Natural killer cell (primary cell): Measurements from ENCODE around the gene ACTN4. TPM values are rescaled to one million over a fixed set of nuclear protein-coding genes. Genes with fewer than 3 reads are reported as not detected.
A peak's percentile ranks its signal among the peaks of the same experiment; 100 is the strongest.

Source experiments
- ATAC-seq, 3 donors: fragments of 150-1000 bp in 2 of 3; fragments of 200-7000 bp in 1 of 3; cut with Tn5 transposase; 1 replicate in 1 of 3; 2 replicates in 2 of 3; pipeline ENCODE4 v1.10.0; 2021; ENCODE audit warnings: mild to moderate bottlenecking in 2 of 3, moderate library complexity in 2 of 3
- DNase-seq, 2 donors: peaks; one replicate each; pipeline versions ENCODE4 v3.0.0 to v3.0.0-alpha.2; 2013 to 2021; ENCODE audit warnings: mixed read lengths in 1 of 2
- H3K27ac ChIP-seq: one replicate; pipeline ENCODE4 v1.5.1; 2013; ENCODE audit warnings: mild to moderate bottlenecking, low read length
- H3K27me3 ChIP-seq: one replicate; pipeline ENCODE4 v1.6.1; 2013; ENCODE audit warnings: low read length; ENCODE audit not compliant: control insufficient read depth, insufficient read depth
- H3K36me3 ChIP-seq: one replicate; pipeline ENCODE4 v1.6.1; 2013; ENCODE audit warnings: low read length; ENCODE audit not compliant: control insufficient read depth, insufficient read depth
- H3K4me1 ChIP-seq: one replicate; pipeline ENCODE4 v1.6.1; 2013; ENCODE audit warnings: low read length; ENCODE audit not compliant: control insufficient read depth, insufficient read depth
- H3K4me3 ChIP-seq: one replicate; pipeline ENCODE4 v1.5.1; 2013; ENCODE audit warnings: low read length
- H3K9me3 ChIP-seq: one replicate; pipeline ENCODE4 v1.6.1; 2013; ENCODE audit warnings: low read length; ENCODE audit not compliant: control insufficient read depth, insufficient read depth
- H3K27ac Mint-ChIP-seq, 2 donors: one replicate each; pipeline ENCODE4 v1.8.0; 2022; ENCODE audit warnings: mild to moderate bottlenecking in 2 of 2, mixed read lengths in 2 of 2, moderate library complexity in 1 of 2
- H3K27me3 Mint-ChIP-seq, 2 donors: one replicate each; pipeline ENCODE4 v1.8.0; 2022; ENCODE audit warnings: low read depth in 2 of 2, mixed read lengths in 2 of 2
- H3K36me3 Mint-ChIP-seq: one replicate; pipeline ENCODE4 v1.8.0; 2022; ENCODE audit warnings: mixed read lengths
- H3K4me1 Mint-ChIP-seq, 2 donors: one replicate each; pipeline ENCODE4 v1.8.0; 2022; ENCODE audit warnings: mixed read lengths in 2 of 2
- H3K4me3 Mint-ChIP-seq: one replicate; pipeline ENCODE4 v1.8.0; 2022; ENCODE audit warnings: mild to moderate bottlenecking, moderate library complexity, mixed read lengths
- H3K9me3 Mint-ChIP-seq, 2 donors: one replicate each; pipeline ENCODE4 v1.8.0; 2022; ENCODE audit warnings: mixed read lengths in 2 of 2
- CTCF ChIP-seq: fragments of 200-600 bp; IDR thresholded peaks from one replicate; pipeline ENCODE4 v1.8.0; 2022; ENCODE audit warnings: antibody characterized with exemption
- WGBS: methylation state at CpG from one replicate; pipeline ENCODE4 v1.1.7; 2013; ENCODE audit warnings: missing lambda C conversion rate; ENCODE audit not compliant: insufficient coverage; 5-methylcytosine and 5-hydroxymethylcytosine counted together
- intact Hi-C: fragments of 100-400 bp; cut with micrococcal nuclease; formaldehyde crosslinking; loops from one replicate; pipeline ENCODE4 v1.14.2; 2022
- total RNA-seq, 4 donors: library from RNA; stranded (reverse); fragments of 120-200 nt in 1 of 4; gene quantifications; one replicate each; pipeline versions ENCODE4 v1.2.3 to v1.2.4, GENCODE V29; 2013 to 2022

ACTN4 gene
- total RNA-seq, 3 donors from 2014 or later (not counting 1 experiment from before 2014, with no cell fraction given): 443 to 595 (median 541) TPM

- TF ChIP-seq CTCF: no peak
- peaks cover 17% of the 10 kb centered on the region for H3K36me3 ChIP-seq
- Mint-ChIP-seq H3K36me3 (no peaks in the 10 kb centered on the region), H3K9me3 (no peaks in the 10 kb centered on the region), H3K4me1 (peaks cover 79 to 87% of the 10 kb centered on the region in 2 donors), H3K4me3 (peak overlapping the region; percentile 60), H3K27ac (peak overlapping the region; percentile 89 to 93), H3K27me3 (no peaks in the 10 kb centered on the region)
- 75% methylated on average over 15 of the region's 15 CpGs for WGBS
- no peaks in the 10 kb centered on the region for H3K9me3 ChIP-seq
- intact Hi-C loops: loop anchor here (2.0 to 5.0 kb wide), 2 partner anchors 15 to 35 kb away; no protein-coding TSS in a partner anchor
- peak overlapping the region; percentile 81 for H3K27ac ChIP-seq
- DNase-seq (no peak), ATAC-seq (no peak)
- H3K27me3 ChIP-seq: no peaks in the 10 kb centered on the region
- H3K4me1 ChIP-seq: peaks cover 88% of the 10 kb centered on the region
- H3K4me3 ChIP-seq: no peak overlapping the region
These were observed 44.5 kb downstream of the ACTN4 start for GRCh38 chr19:38691938-38692457.

- no peaks in the 10 kb centered on the region for H3K9me3 Mint-ChIP-seq
- Histone ChIP-seq H3K4me3 (no peak overlapping the region), H3K27ac (peak overlapping the region; percentile 81), H3K9me3 (no peaks in the 10 kb centered on the region), H3K36me3 (peaks cover 20% of the 10 kb centered on the region), H3K4me1 (peaks cover 92% of the 10 kb centered on the region), H3K27me3 (no peaks in the 10 kb centered on the region)
- no peaks in the 10 kb centered on the region for H3K27me3 Mint-ChIP-seq
- no peak for DNase-seq
- no peak for TF ChIP-seq CTCF
- WGBS: 62% methylated on average over 25 of the region's 25 CpGs
- H3K4me3 Mint-ChIP-seq: peak overlapping the region; percentile 75
- no peak for ATAC-seq
- intact Hi-C loops: loop anchor here (1.0 to 5.0 kb wide), 3 partner anchors 9 to 35 kb away; no protein-coding TSS in a partner anchor
- H3K36me3 Mint-ChIP-seq: no peaks in the 10 kb centered on the region
- H3K27ac Mint-ChIP-seq: peak overlapping the region; percentile 89 to 93
- peaks cover 79 to 85% of the 10 kb centered on the region in 2 donors for H3K4me1 Mint-ChIP-seq
These were observed 45.3 kb downstream of the ACTN4 start for GRCh38 chr19:38692458-38693379.

- Mint-ChIP-seq H3K27me3 (no peaks in the 10 kb centered on the region), H3K4me1 (peaks cover 86 to 91% of the 10 kb centered on the region in 2 donors), H3K36me3 (no peaks in the 10 kb centered on the region), H3K9me3 (no peaks in the 10 kb centered on the region), H3K4me3 (peak overlapping the region; percentile 75), H3K27ac (peak overlapping the region; percentile 89 to 93)
- DNase-seq (peak; percentile 58 to 75), ATAC-seq (peak; percentile 74 to 88 (median 85))
- intact Hi-C loops: loop anchor here (1.0 to 5.0 kb wide), 3 partner anchors 10 to 36 kb away; no protein-coding TSS in a partner anchor
- 4% methylated on average over 14 of the region's 19 CpGs for WGBS
- Histone ChIP-seq H3K36me3 (peaks cover 20% of the 10 kb centered on the region), H3K27ac (peak overlapping the region; percentile 81), H3K27me3 (no peaks in the 10 kb centered on the region), H3K4me1 (peaks cover 94% of the 10 kb centered on the region), H3K4me3 (peak overlapping the region; percentile 10), H3K9me3 (no peaks in the 10 kb centered on the region)
- no peak for TF ChIP-seq CTCF
These were observed 46.2 kb downstream of the ACTN4 start for GRCh38 chr19:38693380-38694223.
